Measurements from ENCODE around the gene NFIX. TPM values are rescaled to one million over a fixed set of nuclear protein-coding genes. Genes with fewer than 3 reads are reported as not detected.
A peak's percentile ranks its signal among the peaks of the same experiment; 100 is the strongest.

Gene NFIX
- total RNA-seq, 4 donors from 2014 or later = 25.4 to 53.1 (median 29.3) TPM

DNA sequence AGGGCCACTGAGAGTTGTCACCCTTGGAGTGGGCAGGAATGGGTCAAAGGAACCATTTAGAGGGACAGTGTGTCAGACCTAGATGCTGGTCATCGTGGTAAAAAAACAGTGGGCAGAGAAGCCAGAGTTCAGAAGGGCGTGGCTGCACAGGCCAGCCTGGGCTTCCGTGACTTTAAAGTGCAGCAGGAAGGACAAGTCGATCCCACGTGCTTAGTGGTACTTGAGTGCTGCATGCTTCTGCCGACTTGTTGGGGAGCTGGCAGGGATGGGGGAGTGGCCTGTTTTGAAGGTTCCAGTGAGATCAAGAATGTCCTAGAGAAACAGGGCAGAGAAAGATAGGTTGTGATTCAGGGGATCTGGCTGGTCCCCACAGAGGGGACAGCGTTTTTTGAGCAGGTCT, 90.4 kb downstream of the NFIX start:
- Histone ChIP-seq H3K36me3 (no peaks in the 10 kb centered on the region), H3K27me3 (no peaks in the 10 kb centered on the region), H3K27ac (peak overlapping the region in 2 of 4 donors; percentile 4 to 47), H3K4me1 (peaks cover 6 to 24% (median 11%) of the 10 kb centered on the region in 4 donors), H3K9me3 (no peaks in the 10 kb centered on the region), H3K4me3 (no peak overlapping the region)
- TF ChIP-seq POLR2AphosphoS5 (IDR thresholded peaks at IDR 0.05) (no peak), POLR2A (IDR thresholded peaks at IDR 0.05) (no peak), EP300 (IDR thresholded peaks at IDR 0.05; ENCODE audit: low read depth) (no peak)
- TF ChIP-seq, protein P1, sequence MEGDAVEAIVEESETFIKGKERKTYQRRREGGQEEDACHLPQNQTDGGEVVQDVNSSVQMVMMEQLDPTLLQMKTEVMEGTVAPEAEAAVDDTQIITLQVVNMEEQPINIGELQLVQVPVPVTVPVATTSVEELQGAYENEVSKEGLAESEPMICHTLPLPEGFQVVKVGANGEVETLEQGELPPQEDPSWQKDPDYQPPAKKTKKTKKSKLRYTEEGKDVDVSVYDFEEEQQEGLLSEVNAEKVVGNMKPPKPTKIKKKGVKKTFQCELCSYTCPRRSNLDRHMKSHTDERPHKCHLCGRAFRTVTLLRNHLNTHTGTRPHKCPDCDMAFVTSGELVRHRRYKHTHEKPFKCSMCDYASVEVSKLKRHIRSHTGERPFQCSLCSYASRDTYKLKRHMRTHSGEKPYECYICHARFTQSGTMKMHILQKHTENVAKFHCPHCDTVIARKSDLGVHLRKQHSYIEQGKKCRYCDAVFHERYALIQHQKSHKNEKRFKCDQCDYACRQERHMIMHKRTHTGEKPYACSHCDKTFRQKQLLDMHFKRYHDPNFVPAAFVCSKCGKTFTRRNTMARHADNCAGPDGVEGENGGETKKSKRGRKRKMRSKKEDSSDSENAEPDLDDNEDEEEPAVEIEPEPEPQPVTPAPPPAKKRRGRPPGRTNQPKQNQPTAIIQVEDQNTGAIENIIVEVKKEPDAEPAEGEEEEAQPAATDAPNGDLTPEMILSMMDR (IDR thresholded peaks at IDR 0.05) = no peak
- WGBS, 2 donors (ENCODE audit: low coverage in 1 of 2) = 28% methylated on average over 7 of the region's 7 CpGs; no CpG with 5 or more reads in 1 of the 2 donors
- in situ Hi-C loops (cut with MboI; ENCODE audit: low pct_ligation_motif_present in 1 of 4, low pct_unique_long_range_greater_than_20kb in 1 of 4, low sequenced_read_pairs in 3 of 4) = loop anchor here in 3 of 4 donors (10.0 to 25.0 kb wide), 2 partner anchors 98 to 101 kb away; partner anchors contain the start of gene NFIX (in 1 of the 3)
- no peak for DNase-seq
- intact Hi-C loops (cut with DNase I; ENCODE audit: low total_unique reads) = no loop called here

DNA sequence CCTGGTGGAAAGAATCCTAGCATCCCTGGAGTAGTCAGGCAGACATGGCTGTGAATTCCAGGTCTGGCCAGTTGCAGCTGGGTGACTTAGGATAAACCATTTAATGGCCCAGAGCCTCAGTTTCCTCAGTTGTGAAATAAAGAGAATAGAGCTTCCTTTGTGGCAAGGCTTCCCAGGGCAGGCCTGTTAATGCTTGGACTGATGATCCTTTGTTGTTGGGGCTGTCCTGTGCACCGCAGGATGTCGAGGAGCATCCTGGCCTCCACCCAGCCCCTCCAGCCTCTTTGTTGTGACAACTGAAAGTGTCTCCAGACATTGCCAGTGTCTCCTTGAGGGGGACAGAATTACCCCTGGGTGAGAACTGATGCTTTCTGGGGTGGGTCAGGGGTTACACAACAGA, 91.1 kb downstream of the NFIX start:
- H3K4me1 ChIP-seq = peaks cover 8 to 29% (median 14%) of the 10 kb centered on the region in 4 donors
- H3K4me3 ChIP-seq = no peak overlapping the region
- intact Hi-C loops (cut with DNase I; ENCODE audit: low total_unique reads) = no loop called here
- in situ Hi-C loops (cut with MboI; ENCODE audit: low pct_ligation_motif_present in 1 of 4, low pct_unique_long_range_greater_than_20kb in 1 of 4, low sequenced_read_pairs in 3 of 4) = loop anchor here in 3 of 4 donors (10.0 to 25.0 kb wide), 2 partner anchors 99 to 102 kb away; partner anchors contain the start of gene NFIX (in 1 of the 3)
- DNase-seq = no peak
- no peaks in the 10 kb centered on the region for H3K27me3 ChIP-seq
- no peaks in the 10 kb centered on the region for H3K36me3 ChIP-seq
- peak overlapping the region in 2 of 4 donors; percentile 4 to 47 for H3K27ac ChIP-seq
- 85% methylated on average over 2 of the region's 2 CpGs; no CpG with 5 or more reads in 1 of the 2 donors for WGBS, 2 donors (ENCODE audit: low coverage in 1 of 2)
- TF ChIP-seq EP300 (IDR thresholded peaks at IDR 0.05; ENCODE audit: low read depth) (no peak), POLR2AphosphoS5 (IDR thresholded peaks at IDR 0.05) (no peak), POLR2A (IDR thresholded peaks at IDR 0.05) (no peak)
- TF ChIP-seq, protein P1 (IDR thresholded peaks at IDR 0.05) = no peak
- no peaks in the 10 kb centered on the region for H3K9me3 ChIP-seq

DNA sequence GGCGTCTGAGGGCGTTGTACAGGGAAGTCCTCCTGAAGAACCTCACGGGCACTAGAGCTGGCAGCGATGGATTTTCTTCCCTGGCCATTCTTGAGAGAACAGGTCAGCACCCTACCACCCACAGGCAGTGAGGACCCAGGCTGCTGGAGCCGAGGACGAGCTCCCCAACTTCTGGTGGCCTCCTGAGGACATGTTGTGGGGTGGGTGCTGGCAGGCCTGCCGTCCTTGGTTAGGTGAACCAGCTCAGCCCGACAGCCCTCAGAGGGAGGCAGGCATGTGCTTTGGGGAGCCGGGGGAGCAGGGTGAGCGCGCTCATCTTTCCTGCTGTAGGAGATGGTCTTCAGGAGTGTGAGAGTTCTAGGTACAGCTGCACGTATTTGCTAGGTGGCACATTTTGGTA, 92.0 kb downstream of the NFIX start:
- Histone ChIP-seq H3K4me3 (no peak overlapping the region), H3K4me1 (peaks cover 15 to 36% (median 22%) of the 10 kb centered on the region in 4 donors), H3K27me3 (no peaks in the 10 kb centered on the region), H3K9me3 (no peaks in the 10 kb centered on the region), H3K27ac (peak overlapping the region in 1 of 4 donors; percentile 2), H3K36me3 (no peaks in the 10 kb centered on the region)
- TF ChIP-seq EP300 (IDR thresholded peaks at IDR 0.05; ENCODE audit: low read depth) (no peak), POLR2A (IDR thresholded peaks at IDR 0.05) (no peak), POLR2AphosphoS5 (IDR thresholded peaks at IDR 0.05) (no peak)
- TF ChIP-seq, protein P1 (IDR thresholded peaks at IDR 0.05) = no peak
- 85% methylated on average over 12 of the region's 12 CpGs; no CpG with 5 or more reads in 1 of the 2 donors for WGBS, 2 donors (ENCODE audit: low coverage in 1 of 2)
- in situ Hi-C loops (cut with MboI; ENCODE audit: low pct_ligation_motif_present in 1 of 4, low pct_unique_long_range_greater_than_20kb in 1 of 4, low sequenced_read_pairs in 3 of 4) (loop anchor here in 3 of 4 donors (10.0 to 25.0 kb wide), 2 partner anchors 100 to 102 kb away; partner anchors contain the start of gene NFIX (in 1 of the 3)), intact Hi-C loops (cut with DNase I; ENCODE audit: low total_unique reads) (no loop called here)
- DNase-seq = no peak

DNA sequence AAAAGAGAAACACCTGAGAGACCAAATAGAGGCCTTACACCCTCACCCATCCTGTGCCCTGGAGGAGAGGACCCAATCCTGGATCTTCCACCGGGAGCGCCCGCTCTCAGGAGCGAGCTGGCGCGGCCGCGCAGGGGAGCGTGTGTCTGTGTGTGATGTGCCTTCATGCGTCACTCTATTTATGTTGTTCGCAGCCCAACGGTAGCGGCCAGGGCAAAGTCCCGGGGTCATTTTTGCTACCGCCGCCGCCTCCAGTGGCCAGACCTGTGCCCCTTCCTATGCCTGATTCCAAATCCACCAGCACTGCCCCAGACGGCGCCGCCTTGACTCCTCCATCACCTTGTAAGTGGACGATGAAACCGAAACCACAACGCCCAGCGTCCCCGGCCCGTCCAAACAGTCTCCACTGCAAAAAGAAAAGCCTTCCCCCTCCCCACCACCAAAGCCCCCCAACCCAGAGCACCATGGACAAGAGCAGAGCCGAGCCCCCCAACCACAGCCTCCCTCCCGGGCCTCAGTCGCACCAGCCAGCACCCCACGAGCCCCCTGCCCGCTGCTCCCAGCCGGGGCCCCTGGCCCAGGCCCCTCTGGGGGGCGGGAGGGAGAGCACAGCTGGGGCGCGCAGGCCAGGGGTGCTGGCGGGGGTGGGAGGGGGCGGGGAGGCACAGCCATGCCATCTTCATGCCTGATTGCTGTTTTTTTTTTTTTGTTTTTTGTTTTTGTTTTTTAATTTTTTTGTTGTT, 92.7 kb downstream of the NFIX start:
- H3K4me3 ChIP-seq = no peak overlapping the region
- in situ Hi-C loops (cut with MboI; ENCODE audit: low pct_ligation_motif_present in 1 of 4, low pct_unique_long_range_greater_than_20kb in 1 of 4, low sequenced_read_pairs in 3 of 4) = loop anchor here in 3 of 4 donors (10.0 to 25.0 kb wide), 2 partner anchors 101 to 103 kb away; partner anchors contain the start of gene NFIX (in 1 of the 3)
- TF ChIP-seq POLR2A (IDR thresholded peaks at IDR 0.05) = no peak
- TF ChIP-seq, protein P1 (IDR thresholded peaks at IDR 0.05) = no peak
- no peak for TF ChIP-seq POLR2AphosphoS5 (IDR thresholded peaks at IDR 0.05)
- TF ChIP-seq EP300 (IDR thresholded peaks at IDR 0.05; ENCODE audit: low read depth) = no peak
- peaks cover 17 to 42% (median 27%) of the 10 kb centered on the region in 4 donors for H3K4me1 ChIP-seq
- H3K27ac ChIP-seq = peak overlapping the region in 1 of 4 donors; percentile 89
- intact Hi-C loops (cut with DNase I; ENCODE audit: low total_unique reads) = no loop called here
- 86% methylated on average over 36 of the region's 37 CpGs; no CpG with 5 or more reads in 1 of the 2 donors for WGBS, 2 donors (ENCODE audit: low coverage in 1 of 2)
- DNase-seq = no peak
- H3K27me3 ChIP-seq = no peaks in the 10 kb centered on the region
- H3K36me3 ChIP-seq = no peaks in the 10 kb centered on the region
- no peaks in the 10 kb centered on the region for H3K9me3 ChIP-seq
